ENCODE measurements around the gene LYRM1.
"Not testable (repeated sequence)": the region's sequence is repeated elsewhere in the genome, so short reads cannot be mapped to it uniquely, and the experiment has no call there.

The LYRM1 gene

GRCh38 chr16:20903899-20904506 lies 3.4 kb downstream of the LYRM1 start:
- DNase-seq, result no peak

- peak; percentile 55 for DNase-seq
These were observed 4.0 kb downstream of the LYRM1 start for GRCh38 chr16:20904507-20905081.

- no peak for DNase-seq
These were observed 5.0 kb downstream of the LYRM1 start for GRCh38 chr16:20905576-20905975.

- peak; percentile 49 for DNase-seq
These were observed 6.0 kb downstream of the LYRM1 start for GRCh38 chr16:20906341-20907255.

GRCh38 chr16:20910781-20911321 lies 10.3 kb downstream of the LYRM1 start:
- peak; percentile 79 for DNase-seq

GRCh38 chr16:20911361-20911760 lies 10.8 kb downstream of the LYRM1 start:
- DNase-seq, result no peak

GRCh38 chr16:20916289-20916688 lies 15.7 kb downstream of the LYRM1 start:
- no peak for DNase-seq

GRCh38 chr16:20916942-20917341 lies 16.4 kb downstream of the LYRM1 start:
- DNase-seq, result no peak

- DNase-seq, result no peak
These were observed 18.1 kb downstream of the LYRM1 start for GRCh38 chr16:20918486-20919239.

GRCh38 chr16:20920091-20920490 lies 19.5 kb downstream of the LYRM1 start:
- no peak for DNase-seq

- DNase-seq, result no peak
These were observed 20.2 kb downstream of the LYRM1 start for GRCh38 chr16:20920799-20921198.

GRCh38 chr16:20923876-20924275 lies 23.3 kb downstream of the LYRM1 start:
- DNase-seq, result no peak

- no peak for DNase-seq
These were observed 25.2 kb downstream of the LYRM1 start for GRCh38 chr16:20925751-20926150.

- DNase-seq, result no peak
These were observed 28.3 kb downstream of the LYRM1 start for GRCh38 chr16:20928774-20929411.

- DNase-seq, result not testable (repeated sequence)
These were observed 29.2 kb downstream of the LYRM1 start for GRCh38 chr16:20929676-20930364.

- DNase-seq, result no peak
These were observed 29.8 kb downstream of the LYRM1 start for GRCh38 chr16:20930365-20930690.

- no peak for DNase-seq
These were observed 30.6 kb downstream of the LYRM1 start for GRCh38 chr16:20931066-20931600.

GRCh38 chr16:20933589-20933988 lies 33.0 kb downstream of the LYRM1 start:
- DNase-seq, result no peak

- DNase-seq, result no peak
These were observed 37.2 kb downstream of the LYRM1 start for GRCh38 chr16:20937736-20938135.

GRCh38 chr16:20938426-20938825 lies 37.9 kb downstream of the LYRM1 start:
- DNase-seq, result peak; percentile 5

GRCh38 chr16:20939611-20940010 lies 39.0 kb downstream of the LYRM1 start:
- no peak for DNase-seq
